ENCODE results near the gene IL32. TPM values are rescaled to one million over a fixed set of nuclear protein-coding genes. Genes with fewer than 3 reads are reported as not detected.

Gene IL32
- total and polyA plus RNA-seq, 9 of the 15 experiments (the other 6 are each of a cell fraction or from before 2014, with no cell fraction given), result 0.21 to 2.2 (median 0.37) TPM; not detected in 3

GRCh38 chr16:3054965-3055733 is 10.3 kb upstream of the IL32 start:
- no peak overlapping the region for H3K4me2 ChIP-seq (ENCODE audit: insufficient read depth, low read length)
- H3K27ac ChIP-seq (ENCODE audit: extremely low read depth, low read depth, low read length), result no peak overlapping the region
- ATAC-seq, result no peak
- H4K20me1 ChIP-seq (replicated peaks; ENCODE audit: control insufficient read depth, insufficient read depth, low read length), result 0 out of 2 replicates have a peak, but pooled peaks cover 3% of the 10 kb centered on the region
- H3K9me3 ChIP-seq (replicated peaks; ENCODE audit: control insufficient read depth, insufficient read depth, low read depth, low read length), result no peaks in the 10 kb centered on the region
- DNase-seq (ENCODE audit: extremely low read depth in 1 of 4, low spot score in 3 of 4), result no peak
- no TSS peak for BruUV-seq (replicated peaks)
- ChIA-PET CTCF (ENCODE audit: low intra/inter-chr PET ratio) (interaction anchor here (0.6 kb wide), 1 partner anchor 77 kb away, joined by 3 read pairs; no protein-coding TSS in a partner anchor), POLR2A (interaction anchor here (0.8 to 0.9 kb wide), 2 partner anchors 113 to 183 kb away, joined by 3 to 4 read pairs; no protein-coding TSS in a partner anchor)
- in situ Hi-C loops (cut with MboI), result no loop called here
- no peak for FAIRE-seq
- peaks cover 0 to 8% of the 10 kb centered on the region in 2 experiments; a peak in 2 of 5 replicates for H3K27me3 ChIP-seq (ENCODE audit: control insufficient read depth in 2 of 2, insufficient read depth in 2 of 2, low read length in 2 of 2)
- WGBS (ENCODE audit: insufficient coverage, low coverage, missing lambda C conversion rate), result 47% methylated on average over 17 of the region's 17 CpGs
- peaks cover 8 to 39% of the 10 kb centered on the region in 2 experiments for H3K4me1 ChIP-seq (replicated peaks in 1 of 2; ENCODE audit: control insufficient read depth in 2 of 2, insufficient read depth in 2 of 2, low read length in 2 of 2)
- no peak overlapping the region for H2AFZ ChIP-seq (ENCODE audit: low read depth, low read length)
- TF ChIP-seq ZNF589 (CRISPR knock-in tag; IDR thresholded peaks at IDR 0.05; ENCODE audit: low read depth) (no peak), REST (IDR thresholded peaks at IDR 0.05; ENCODE audit: borderline replicate concordance) (no peak), REST (CRISPR knock-in tag; IDR thresholded peaks at IDR 0.05; ENCODE audit: low read depth) (no peak), ZNF644 (tag; IDR thresholded peaks at IDR 0.05; ENCODE audit: low read depth) (no peak), POLR2G (IDR thresholded peaks at IDR 0.05; ENCODE audit: low read depth, low read length) (peak; percentile 35; the same call in 1 of the 2 replicates), LCOR (CRISPR knock-in tag; IDR thresholded peaks at IDR 0.05) (no peak), RBM25 (IDR thresholded peaks at IDR 0.05; ENCODE audit: low read depth, low read length, severe bottlenecking) (peak; percentile 61), MLX (CRISPR knock-in tag; conservative IDR thresholded peaks at IDR 0.05) (no peak), BCOR (IDR thresholded peaks at IDR 0.05) (peak; percentile 63; the same call in 1 of the 2 replicates)
- intact Hi-C loops (cut with micrococcal nuclease), result loop anchor here (5.0 to 10.0 kb wide), 2 partner anchors 47 to 120 kb away; no protein-coding TSS in a partner anchor
- H3K9ac ChIP-seq (ENCODE audit: insufficient read depth in 1 of 2, low read depth in 2 of 2, low read length in 2 of 2), result no peak overlapping the region
- no peaks in the 10 kb centered on the region for H3K36me3 ChIP-seq (ENCODE audit: control insufficient read depth, insufficient read depth, low read length)
- no peak overlapping the region for H3K4me3 ChIP-seq
- H3K9me1 ChIP-seq (ENCODE audit: control insufficient read depth, insufficient read depth, low read length), result peaks cover 4% of the 10 kb centered on the region
- H3K79me2 ChIP-seq (ENCODE audit: control insufficient read depth, insufficient read depth, low read length), result peaks cover 2% of the 10 kb centered on the region; the same call in 2 of the 3 replicates
